Ovary (tissue), 3 donors: ENCODE data around the gene TMCC3.

Source experiments
- CTCF ChIP-seq, 3 donors: fragments of 450-650 bp in 2 of 3; fragments of 200-600 bp in 1 of 3; IDR thresholded peaks; one replicate each; pipeline versions ENCODE4 v1.5.1 to v1.8.0; 2016 to 2022; ENCODE audit warnings: antibody characterized with exemption in 3 of 3, mild to moderate bottlenecking in 1 of 3
- EP300 ChIP-seq: sonication (generic); formaldehyde crosslinking; IDR thresholded peaks from one replicate; pipeline ENCODE4 v1.6.1; 2017; ENCODE audit warnings: antibody characterized with exemption
- donor health status: DM: no; HTN: no; CAD: no.

GRCh38 chr12:94670898-94671297, 20.5 kb upstream of the TMCC3 start:
- TF ChIP-seq CTCF (IDR thresholded peaks at IDR 0.05) = no peak
- TF ChIP-seq EP300 = no peak
